ENCODE measurements around the gene COL9A2.

- no peak for TF ChIP-seq CTCF (IDR thresholded peaks at IDR 0.05)
- no peak for TF ChIP-seq POLR2A (IDR thresholded peaks at IDR 0.05)
Measured at GRCh38 chr1:40265298-40265697, 51.8 kb downstream of the COL9A2 start.
